NK-92 (cell line): ENCODE results near the gene SUN3.
"Not testable (repeated sequence)": the region's sequence is repeated elsewhere in the genome, so short reads cannot be mapped to it uniquely, and the experiment has no call there.

Experiments used
- DNase-seq: peaks from one replicate; lab custom pipeline; 2025; ENCODE audit not compliant: unreplicated experiment; lab: John Stamatoyannopoulos, UW

SUN3 gene

DNA sequence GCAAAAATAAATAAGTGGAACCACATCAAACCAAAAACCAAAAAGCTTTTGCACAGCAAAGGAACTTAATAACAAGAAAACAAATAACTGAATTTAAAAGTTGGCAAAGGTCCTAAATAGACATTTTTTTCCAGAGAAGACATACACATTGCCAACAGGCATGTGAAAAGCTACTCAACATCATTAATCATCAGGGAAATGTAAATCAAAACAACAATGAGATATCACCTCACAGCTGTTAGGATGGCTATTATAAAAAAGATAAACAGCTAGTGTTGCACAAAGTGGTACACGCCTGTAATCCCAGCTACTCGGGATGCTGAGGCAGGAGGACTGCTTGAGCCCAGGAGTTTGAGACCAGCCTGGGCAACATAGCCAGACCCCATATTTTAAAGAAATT lies 2.2 kb upstream of the SUN3 start:
- no peak for DNase-seq

DNA sequence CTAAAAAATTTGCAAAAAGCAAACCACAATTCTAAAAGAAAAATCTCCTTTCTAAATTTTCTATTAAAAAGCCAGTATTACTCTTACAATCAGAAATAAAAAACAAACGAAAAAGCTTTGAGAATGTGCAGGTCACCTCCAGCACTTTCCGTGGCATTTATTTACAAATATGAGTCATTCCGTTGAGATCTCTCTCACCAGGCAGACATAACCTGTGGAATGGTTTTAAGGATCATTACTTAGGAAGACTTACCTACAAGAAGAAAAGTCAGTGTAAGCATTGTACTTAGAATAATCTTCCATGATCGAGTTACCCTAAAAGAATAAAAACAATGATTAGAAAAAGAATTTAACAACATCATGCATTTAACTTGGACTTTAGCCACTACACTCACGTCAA lies 3.3 kb downstream of the SUN3 start:
- DNase-seq, result no peak

DNA sequence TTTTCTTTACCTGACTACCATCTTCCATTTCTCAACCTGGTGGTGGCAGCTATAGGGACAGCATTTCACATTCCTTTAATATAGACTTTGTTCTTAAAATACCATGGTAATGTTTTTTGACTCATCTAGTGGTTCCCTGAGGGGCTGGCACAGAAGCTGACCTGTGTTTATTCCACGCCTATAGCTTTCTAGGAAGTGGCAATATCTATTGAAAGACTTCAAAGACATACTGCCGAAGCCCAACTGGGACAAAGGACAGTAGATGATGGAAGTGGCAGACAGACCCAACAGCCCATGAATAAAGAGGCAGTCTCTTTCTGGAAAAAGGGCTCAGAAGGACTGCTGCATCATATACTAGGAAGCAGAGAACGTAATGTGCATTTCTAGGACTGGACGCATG lies 11.2 kb downstream of the SUN3 start:
- no peak for DNase-seq

DNA sequence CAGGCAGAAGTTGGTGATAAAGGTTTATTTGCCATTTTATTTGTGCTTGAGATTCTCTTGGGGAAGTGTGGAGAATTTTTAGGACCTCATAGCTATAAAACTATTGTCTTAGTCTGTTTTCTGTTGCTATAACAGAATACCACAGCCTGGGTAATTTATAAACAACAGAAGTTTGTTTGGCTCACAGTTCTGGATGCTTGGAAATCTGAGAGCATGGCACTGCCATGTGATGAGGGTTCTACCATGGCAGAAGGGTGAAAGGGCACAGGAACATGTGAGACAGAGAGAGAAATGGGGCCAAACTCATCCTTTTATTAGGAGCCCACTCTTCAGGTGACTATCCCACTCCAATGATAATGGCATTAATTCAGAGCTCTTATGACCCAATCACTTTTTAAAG lies 12.3 kb downstream of the SUN3 start:
- DNase-seq, result no peak

DNA sequence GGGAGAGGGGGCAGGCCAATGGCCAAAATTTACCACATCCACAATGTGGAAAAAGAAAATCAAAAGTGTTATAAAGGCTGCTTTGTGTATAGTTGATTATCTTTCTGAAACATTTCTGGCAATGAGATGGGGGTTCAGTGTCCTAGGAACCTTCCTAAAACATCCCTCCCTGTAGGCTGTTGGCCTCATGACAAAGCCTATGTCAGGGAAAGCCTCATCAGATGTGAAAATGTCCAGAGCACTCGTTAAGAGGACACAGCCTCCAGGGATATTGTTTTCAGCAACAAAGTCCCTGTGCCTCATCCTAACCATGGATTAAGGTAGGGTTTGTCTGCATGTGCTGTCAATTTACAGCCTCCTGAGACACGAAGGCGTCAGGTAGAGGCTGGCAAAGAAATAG lies 17.0 kb downstream of the SUN3 start:
- no peak for DNase-seq

DNA sequence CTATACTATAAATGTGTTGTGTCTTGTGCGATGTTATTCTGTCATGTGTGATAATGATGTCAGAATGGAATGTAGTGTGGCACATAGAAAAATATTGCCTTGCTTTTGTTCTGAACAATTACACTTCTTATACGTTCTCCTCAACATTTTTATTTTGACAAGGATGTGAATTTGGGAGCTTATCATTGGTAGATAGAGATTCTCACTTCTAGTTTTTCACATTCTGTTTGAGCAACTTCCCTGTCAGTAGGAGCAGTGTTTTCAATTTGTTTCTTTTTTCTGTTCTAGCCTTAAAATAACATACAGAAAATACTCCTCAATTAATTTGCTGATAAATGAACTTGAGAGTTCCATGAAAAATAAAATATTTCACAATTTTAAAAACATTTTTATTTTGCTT lies 17.6 kb downstream of the SUN3 start:
- no peak for DNase-seq

DNA sequence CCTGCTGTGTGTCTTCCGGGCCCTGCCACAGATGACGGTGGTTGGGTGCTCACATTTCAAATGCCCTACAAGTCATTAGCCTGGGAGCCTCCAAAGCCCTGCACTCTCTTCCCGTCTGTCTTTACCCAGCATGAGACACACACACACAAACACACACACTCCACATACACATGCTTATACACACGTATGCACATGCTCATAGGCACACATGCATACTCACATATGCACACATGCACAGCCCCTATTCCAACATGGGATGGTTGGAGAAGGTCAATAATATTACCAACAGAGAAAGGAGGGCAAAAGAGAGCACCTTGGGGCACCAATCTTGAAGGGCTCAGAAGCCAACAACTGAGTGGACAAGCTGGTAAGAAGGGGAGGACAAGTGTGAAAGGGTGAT lies 19.0 kb downstream of the SUN3 start:
- DNase-seq, result no peak

DNA sequence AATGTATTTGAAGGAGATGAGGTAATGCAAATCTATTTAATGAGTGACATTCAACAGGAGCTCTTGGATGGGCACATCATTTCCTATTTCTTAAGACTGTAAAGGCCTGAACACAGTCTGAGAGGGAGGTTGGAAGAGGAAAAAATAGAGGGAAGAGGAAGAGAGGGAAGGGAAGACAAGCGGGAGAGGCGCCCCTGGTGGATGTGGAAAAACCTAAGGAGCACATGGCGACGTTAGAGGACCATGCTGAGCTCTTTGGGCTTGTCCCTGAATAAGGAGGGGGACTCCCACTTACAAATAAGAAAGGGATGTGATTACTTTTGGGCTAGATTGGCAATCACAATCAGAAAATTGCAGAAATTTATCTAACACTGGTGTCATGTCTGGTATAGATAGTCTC lies 19.6 kb downstream of the SUN3 start:
- no peak for DNase-seq

DNA sequence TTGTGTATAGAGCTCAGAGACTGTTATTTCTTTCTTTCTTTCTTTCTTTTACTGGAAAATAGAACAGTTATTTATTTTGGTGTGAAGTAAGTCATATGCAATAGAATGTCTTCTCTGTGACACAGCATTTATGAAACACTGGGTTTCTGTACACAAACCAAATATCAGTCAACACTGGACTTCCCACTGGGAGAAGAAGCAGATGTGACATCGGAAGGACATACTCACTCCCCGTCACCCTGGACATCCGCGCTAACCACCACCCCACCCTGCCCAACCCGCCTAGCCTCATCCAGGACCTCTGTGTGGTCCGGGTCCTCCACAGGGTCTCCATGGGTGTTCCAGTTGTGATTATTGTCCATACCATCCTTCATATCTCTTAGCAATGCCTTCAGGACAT lies 22.0 kb downstream of the SUN3 start:
- DNase-seq, result no peak

DNA sequence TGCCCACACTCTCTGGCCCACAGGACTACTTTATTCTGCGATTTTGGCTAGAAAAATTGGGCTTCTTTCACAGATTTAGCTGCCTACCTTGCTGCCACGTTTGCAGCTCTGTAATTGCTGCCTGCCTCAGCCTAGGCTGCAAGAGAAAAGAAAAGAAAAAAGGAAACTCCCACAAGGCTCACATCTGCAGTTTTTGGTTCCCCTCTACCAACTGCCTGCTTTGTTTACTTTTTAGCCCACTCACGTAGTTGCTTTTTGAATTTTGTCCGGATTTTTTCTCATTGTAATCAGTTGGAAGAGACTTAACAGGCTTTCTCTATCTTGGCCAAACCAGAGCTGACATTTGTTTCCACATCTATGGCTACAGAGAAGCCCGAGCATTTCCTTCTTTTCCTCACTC lies 24.3 kb downstream of the SUN3 start:
- DNase-seq, result no peak

DNA sequence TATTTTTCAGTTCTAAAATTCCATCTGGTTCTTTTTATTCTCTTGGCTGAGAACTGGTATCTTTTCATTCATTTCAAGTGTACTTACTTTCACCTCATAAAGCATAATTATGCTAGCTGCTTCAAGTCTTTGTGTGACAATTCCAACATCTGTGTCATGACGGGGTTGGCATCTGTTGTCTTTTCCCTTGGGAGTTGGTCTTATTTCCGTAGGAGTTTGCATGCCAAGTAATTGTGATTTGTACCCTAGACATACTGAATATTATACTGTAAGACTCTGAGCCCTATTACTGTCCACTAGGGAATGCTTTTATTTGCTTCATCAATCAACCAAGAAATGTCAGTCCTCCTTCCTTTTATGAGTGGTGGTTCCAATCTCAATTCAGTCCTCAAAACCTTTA lies 24.9 kb downstream of the SUN3 start:
- DNase-seq, result no peak

DNA sequence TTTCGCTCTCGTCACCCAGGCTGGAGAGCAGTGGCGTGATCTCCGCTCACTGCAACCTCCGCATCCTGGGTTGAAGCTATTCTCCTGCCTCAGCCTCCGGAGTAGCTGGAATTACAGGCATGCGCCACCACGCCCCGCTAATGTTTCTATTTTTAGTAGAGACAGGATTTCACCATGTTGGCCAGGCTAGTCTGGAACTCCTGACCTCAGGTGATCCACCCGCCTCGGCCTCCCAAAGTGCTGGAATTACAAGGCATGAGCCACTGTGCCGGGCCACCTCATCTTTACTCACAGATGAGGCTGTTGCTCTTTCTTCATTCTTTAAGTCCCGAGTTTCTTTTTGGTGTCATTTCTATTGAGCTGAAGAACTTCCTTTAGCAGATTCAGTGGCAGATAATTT lies 28.7 kb downstream of the SUN3 start:
- not testable (repeated sequence) for DNase-seq

DNA sequence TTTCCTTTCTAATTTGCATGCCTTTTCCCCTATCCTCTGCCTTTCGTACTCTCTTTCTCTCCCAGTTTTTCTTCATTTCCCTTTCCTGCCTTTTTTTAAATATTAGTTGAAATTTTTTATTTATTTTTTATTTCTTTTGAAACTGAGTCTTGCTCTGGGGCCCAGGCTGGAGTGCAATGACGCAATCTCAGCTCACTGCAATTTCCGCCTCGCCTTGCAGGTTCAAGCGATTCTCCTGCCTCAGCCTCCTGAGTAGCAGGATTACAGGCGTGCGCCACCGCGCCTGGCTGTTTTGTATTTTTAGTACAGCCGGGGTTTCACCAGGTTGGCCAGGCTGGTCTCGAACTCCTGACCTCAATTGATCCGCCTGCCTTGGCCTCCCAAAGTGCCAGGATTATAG lies 29.5 kb downstream of the SUN3 start:
- no peak for DNase-seq

DNA sequence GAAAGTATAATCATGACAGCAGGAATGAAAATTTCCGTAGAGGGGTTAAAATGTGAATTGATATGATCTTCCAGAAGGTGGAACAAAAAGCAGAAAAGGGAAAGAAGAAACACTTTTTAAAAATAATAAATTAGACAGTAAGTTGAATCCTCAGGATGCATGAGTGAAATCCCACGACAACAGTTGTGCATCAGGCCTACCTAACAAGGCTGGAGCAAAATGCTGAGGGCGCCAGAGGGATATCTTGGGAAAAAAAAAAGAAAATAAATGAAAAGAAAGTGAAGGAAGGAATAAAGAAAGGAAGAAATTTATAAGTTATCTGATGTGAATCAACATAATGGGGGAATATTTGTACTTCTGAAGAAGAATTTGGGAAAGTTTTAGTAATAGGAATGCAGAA lies 36.5 kb downstream of the SUN3 start:
- no peak for DNase-seq

DNA sequence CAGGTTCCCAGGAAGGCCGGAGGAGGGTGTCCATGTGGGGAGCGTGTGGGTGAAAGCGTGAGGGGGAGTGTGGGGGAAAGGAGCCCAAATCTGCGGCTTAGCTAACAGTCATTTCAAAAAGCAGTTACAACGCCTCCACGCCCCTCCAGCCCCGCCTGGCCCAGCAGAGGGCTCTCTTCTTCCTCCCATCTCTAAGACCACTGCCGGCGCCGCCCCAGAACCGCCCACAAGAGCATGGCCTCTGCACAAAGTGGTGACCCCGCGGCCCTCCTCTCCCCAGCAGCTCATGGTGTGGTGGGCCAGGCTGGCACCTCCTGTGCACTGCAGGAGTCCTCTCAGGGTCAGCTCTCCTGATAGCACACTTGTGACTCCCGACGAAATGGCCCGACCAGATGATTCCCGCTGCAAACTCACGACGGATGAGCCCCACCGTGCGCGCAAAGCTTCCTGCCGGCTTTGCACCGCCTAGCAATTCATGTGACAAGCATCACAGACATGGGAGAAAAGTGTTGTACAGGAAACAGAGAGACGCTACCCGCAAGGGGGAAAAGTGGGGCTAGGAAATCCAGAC lies 37.1 kb downstream of the SUN3 start:
- peak; percentile 49 for DNase-seq

DNA sequence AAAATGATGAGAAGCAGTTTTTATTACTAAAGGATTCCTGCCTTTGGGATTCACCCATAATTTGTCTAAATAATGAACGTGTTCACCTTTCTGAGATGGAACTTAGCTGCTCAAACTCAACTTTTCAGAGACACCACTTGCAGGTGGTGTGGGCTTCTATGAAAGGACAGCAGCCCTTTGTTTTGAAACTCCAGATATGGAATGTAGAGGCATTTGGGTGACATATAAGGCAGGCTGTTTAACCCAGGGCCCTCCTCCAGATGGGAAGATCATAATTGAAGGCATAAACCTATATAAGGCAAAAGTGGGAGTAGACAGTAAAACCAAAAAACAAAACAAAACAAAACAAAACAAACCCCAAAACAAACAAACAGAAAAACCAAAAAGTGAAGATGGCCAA lies 37.6 kb downstream of the SUN3 start:
- DNase-seq, result no peak

DNA sequence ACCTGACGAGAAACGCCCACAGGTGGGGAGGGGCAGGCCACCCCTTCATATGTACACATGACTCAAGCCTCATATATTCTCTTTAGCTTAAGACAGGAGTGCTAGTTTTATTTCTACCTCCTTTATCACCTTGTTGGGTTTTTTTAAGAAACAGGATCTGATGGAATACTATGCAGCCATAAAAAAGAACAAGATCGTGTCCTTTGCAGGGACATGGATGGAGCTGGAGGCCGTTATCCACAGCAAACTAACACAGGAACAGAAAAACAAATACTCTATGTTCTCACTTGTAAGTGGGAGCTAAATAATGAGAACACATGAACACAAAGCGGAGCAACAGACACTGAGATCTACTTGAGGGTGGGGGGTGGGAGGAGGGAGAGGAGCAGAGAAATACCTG lies 38.3 kb downstream of the SUN3 start:
- no peak for DNase-seq

DNA sequence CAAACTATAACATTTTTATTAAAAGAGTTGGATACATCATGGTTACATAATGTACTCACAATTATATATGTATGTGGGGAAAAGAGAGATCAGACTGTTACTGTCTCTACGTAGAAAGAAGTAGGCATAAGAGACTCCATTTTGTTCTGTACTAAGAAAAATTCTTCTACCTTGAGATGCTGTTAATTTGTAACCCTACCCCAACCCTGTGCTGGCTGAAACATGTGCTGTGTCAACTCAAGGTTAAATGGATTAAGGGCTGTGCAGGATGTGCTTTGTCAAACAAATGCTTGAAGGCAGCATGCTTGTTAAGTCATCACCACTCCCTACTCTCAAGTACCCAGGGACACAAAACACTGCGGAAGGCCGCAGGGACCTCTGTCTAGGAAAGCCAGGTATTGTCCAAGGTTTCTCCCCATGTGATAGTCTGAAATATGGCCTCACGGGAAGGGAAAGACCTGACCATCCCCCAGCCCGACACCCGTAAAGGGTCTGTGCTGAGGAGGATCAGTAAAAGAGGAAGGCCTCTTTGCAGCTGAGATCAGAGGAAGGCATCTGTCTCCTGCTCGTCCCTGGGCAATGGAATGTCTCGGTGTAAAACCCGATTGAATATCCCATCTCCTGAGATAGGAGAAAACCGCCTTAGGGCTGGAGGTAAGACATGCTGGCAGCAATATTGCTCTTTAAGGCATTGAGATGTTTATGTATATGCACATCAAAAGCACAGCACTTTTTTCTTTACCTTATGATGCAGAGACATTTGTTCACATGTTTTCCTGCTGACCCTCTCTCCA lies 39.1 kb downstream of the SUN3 start:
- not testable (repeated sequence) for DNase-seq

DNA sequence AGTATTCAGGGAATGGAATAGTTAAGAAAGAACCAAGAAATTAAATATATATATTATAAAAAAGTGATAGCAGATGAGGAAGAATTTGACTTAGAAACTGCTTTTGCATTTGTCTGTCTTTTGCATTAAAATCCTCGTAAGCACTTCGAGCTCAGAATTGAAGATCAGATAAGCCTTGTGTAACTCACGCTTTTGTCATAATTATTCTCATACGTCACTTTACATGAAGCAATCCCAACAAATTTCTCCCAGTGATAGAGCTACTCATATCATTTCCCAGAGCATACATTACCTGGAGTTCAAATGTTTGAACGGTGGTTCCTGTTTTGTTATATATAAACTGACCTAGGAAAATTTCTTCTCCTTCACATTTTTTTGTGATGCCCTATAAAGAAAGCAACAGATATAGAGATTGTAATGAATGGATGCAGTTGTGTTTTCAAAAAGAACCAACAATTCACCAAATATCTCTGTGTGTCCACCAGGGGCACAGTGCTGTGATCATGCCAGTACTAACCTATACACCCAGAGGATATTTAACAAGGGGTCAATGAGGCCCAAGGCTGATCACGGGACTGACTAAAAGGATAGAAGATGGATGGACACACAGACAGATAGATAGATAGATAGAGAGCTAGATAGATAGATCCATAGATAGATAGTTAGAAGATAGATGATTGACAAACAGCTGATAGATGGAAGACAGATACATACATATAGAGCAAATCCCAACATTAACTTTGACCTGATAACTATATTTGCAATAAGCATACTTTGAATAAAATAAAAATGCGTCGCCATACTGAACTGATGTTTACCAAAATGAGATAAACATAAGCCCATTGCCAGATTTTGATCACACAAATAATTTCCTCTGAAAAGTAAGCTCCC lies 40.2 kb downstream of the SUN3 start:
- no peak for DNase-seq

DNA sequence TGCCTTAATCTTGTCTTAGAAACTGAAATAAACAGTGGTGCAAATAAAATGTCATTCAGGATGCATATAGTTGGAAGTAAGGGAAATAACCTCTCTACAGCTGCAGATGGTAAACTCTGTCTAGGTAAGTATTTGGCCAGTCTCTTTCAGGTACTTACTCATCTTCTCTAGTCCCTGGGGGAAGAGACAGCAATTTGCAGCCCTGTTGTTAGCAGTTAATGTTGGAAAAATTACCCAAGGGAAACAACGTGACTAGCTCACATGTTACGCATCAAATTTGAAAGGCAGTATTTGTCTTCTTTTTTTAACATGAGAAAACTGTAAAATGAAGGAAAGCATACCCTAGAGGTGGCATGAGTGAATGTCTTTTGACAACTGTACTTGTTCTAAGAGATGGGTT lies 46.3 kb downstream of the SUN3 start:
- DNase-seq, result no peak

DNA sequence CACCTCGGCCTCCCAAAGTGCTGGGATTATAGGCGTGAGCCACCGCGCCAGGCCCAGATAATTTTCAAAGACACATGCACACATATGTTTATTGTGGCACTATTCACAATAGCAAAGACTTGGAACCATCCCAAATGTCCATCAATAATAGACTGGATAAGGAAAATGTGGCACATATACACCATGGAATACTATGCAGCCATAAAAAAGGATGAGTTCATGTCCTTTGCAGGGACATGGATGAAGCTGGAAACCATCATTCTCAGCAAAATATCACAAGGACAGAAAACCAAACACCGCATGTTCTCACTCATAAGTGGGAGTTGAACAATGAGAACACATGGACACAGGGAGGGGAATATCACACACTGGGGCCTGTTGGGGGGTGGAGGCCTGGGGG lies 48.3 kb downstream of the SUN3 start:
- DNase-seq, result not testable (repeated sequence)

DNA sequence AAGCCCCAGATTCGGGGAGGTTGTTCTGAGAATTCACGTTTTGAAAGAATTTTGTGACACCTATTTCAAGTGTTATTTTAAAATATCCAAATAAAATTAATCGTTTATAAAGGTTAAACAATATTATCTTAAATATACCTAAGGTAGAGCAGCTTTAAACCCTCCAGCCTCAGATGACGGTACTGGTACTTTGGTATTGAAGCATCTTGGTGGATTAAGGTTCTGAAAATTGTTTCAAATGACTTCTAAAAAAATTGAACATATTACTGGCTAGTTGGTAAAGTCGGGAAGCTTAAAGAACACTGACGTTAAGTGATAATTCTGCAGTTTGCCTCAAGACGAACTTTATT lies 49.1 kb downstream of the SUN3 start:
- DNase-seq, result no peak
